ENCODE results near the gene LPIN1.

DNA sequence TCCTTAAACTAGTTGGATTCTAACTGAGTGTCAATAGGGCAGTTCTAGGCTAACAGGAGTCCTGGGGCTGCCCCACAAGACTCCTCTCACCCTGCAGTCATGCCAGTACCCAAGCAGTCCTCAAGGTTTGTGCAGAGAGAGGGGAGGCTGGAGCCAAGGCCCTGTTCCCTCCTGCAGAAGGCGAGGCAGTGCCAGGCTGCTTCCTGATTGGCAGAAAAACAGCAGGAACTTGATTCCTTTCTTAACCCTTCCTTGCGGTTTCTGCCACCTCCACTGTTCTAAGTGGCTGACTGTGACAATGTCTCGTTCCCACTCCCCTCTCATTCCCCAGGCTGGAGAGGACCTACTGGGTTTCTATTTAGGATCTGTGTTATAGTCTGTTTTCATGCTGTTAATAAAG is 75.3 kb downstream of the LPIN1 start:
- TF ChIP-seq, protein P1, sequence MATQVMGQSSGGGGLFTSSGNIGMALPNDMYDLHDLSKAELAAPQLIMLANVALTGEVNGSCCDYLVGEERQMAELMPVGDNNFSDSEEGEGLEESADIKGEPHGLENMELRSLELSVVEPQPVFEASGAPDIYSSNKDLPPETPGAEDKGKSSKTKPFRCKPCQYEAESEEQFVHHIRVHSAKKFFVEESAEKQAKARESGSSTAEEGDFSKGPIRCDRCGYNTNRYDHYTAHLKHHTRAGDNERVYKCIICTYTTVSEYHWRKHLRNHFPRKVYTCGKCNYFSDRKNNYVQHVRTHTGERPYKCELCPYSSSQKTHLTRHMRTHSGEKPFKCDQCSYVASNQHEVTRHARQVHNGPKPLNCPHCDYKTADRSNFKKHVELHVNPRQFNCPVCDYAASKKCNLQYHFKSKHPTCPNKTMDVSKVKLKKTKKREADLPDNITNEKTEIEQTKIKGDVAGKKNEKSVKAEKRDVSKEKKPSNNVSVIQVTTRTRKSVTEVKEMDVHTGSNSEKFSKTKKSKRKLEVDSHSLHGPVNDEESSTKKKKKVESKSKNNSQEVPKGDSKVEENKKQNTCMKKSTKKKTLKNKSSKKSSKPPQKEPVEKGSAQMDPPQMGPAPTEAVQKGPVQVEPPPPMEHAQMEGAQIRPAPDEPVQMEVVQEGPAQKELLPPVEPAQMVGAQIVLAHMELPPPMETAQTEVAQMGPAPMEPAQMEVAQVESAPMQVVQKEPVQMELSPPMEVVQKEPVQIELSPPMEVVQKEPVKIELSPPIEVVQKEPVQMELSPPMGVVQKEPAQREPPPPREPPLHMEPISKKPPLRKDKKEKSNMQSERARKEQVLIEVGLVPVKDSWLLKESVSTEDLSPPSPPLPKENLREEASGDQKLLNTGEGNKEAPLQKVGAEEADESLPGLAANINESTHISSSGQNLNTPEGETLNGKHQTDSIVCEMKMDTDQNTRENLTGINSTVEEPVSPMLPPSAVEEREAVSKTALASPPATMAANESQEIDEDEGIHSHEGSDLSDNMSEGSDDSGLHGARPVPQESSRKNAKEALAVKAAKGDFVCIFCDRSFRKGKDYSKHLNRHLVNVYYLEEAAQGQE (IDR thresholded peaks at IDR 0.05) = no peak
- TF ChIP-seq, protein P2, sequence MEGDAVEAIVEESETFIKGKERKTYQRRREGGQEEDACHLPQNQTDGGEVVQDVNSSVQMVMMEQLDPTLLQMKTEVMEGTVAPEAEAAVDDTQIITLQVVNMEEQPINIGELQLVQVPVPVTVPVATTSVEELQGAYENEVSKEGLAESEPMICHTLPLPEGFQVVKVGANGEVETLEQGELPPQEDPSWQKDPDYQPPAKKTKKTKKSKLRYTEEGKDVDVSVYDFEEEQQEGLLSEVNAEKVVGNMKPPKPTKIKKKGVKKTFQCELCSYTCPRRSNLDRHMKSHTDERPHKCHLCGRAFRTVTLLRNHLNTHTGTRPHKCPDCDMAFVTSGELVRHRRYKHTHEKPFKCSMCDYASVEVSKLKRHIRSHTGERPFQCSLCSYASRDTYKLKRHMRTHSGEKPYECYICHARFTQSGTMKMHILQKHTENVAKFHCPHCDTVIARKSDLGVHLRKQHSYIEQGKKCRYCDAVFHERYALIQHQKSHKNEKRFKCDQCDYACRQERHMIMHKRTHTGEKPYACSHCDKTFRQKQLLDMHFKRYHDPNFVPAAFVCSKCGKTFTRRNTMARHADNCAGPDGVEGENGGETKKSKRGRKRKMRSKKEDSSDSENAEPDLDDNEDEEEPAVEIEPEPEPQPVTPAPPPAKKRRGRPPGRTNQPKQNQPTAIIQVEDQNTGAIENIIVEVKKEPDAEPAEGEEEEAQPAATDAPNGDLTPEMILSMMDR (IDR thresholded peaks at IDR 0.05; ENCODE audit: low read depth, low read length, missing input control) = no peak
- TF ChIP-seq YY1 (IDR thresholded peaks at IDR 0.05) = no peak
- no peak for TF ChIP-seq RXRA (IDR thresholded peaks at IDR 0.05)
- TF ChIP-seq GABPA (IDR thresholded peaks at IDR 0.05 in 1 of 2, conservative IDR thresholded peaks at IDR 0.05 in 1 of 2) = no peak
- TF ChIP-seq RAD21 (IDR thresholded peaks at IDR 0.05) = no peak
- TF ChIP-seq JUND (IDR thresholded peaks at IDR 0.05) = no peak
- TF ChIP-seq FOXA1 (IDR thresholded peaks at IDR 0.05) = no peak
- no peak for TF ChIP-seq SP1 (IDR thresholded peaks at IDR 0.05)
- TF ChIP-seq, protein P3, sequence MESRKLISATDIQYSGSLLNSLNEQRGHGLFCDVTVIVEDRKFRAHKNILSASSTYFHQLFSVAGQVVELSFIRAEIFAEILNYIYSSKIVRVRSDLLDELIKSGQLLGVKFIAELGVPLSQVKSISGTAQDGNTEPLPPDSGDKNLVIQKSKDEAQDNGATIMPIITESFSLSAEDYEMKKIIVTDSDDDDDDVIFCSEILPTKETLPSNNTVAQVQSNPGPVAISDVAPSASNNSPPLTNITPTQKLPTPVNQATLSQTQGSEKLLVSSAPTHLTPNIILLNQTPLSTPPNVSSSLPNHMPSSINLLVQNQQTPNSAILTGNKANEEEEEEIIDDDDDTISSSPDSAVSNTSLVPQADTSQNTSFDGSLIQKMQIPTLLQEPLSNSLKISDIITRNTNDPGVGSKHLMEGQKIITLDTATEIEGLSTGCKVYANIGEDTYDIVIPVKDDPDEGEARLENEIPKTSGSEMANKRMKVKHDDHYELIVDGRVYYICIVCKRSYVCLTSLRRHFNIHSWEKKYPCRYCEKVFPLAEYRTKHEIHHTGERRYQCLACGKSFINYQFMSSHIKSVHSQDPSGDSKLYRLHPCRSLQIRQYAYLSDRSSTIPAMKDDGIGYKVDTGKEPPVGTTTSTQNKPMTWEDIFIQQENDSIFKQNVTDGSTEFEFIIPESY (IDR thresholded peaks at IDR 0.05) = no peak
- TF ChIP-seq, protein P4, sequence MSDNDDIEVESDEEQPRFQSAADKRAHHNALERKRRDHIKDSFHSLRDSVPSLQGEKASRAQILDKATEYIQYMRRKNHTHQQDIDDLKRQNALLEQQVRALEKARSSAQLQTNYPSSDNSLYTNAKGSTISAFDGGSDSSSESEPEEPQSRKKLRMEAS (IDR thresholded peaks at IDR 0.05) = no peak

All from liver (tissue), 3 donors.